ENCODE measurements around the gene KRTAP19-8.

Gene KRTAP19-8

DNA sequence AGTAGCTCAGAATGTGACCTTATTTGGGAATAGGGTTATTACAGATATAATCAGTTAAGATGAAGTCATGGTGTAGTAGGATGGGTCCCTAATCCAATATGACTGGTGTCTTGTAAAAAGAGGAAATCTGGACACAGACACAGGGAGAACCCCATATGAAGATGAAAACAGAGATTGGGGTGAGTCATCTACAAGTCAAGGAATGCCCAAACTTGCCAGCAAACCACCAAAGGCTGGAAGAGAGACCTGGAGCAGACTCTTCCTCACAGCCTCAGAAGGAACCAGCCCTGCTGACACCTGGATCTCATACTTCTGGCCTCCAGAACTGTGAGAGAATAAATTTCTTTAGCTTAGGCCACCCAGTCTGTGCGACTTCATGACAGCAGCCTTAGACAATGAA lies 29.9 kb downstream of the KRTAP19-8 start:
- Histone ChIP-seq H3K4me3 (ENCODE audit: low read length) (no peak overlapping the region), H3K9ac (ENCODE audit: low read length) (no peak overlapping the region), H3K9me3 (ENCODE audit: control insufficient read depth, low read length) (no peaks in the 10 kb centered on the region), H3K4me1 (ENCODE audit: control insufficient read depth, insufficient read depth, low read length) (no peaks in the 10 kb centered on the region), H3K27me3 (replicated peaks; ENCODE audit: control insufficient read depth, insufficient read depth, low read length) (no peaks in the 10 kb centered on the region), H3K36me3 (ENCODE audit: control insufficient read depth, insufficient read depth, low read length, severe bottlenecking) (no peaks in the 10 kb centered on the region)
- DNase-seq (ENCODE audit: low read depth), result no peak

DNA sequence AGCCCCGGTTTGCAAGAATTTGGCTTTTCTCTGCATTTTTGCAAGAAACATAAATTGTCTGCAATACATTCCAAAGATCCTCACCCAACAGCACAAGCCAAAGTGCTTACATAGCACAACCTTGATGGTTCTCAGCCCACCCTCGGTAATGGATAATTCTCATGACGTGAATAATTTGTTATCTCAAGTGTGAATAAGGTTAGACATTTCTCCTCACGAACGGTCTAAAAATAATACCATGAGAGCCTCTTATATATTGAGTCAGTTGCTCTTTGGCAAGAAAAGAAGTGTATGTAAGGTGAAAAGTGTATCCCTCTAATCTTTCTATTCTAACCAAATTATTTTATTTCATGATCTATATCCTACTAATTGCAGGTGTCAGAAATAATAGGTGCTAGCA lies 33.3 kb downstream of the KRTAP19-8 start:
- Histone ChIP-seq H3K4me3 (ENCODE audit: low read length) (no peak overlapping the region), H3K9ac (ENCODE audit: low read length) (no peak overlapping the region), H3K27me3 (replicated peaks; ENCODE audit: control insufficient read depth, insufficient read depth, low read length) (peaks cover 3% of the 10 kb centered on the region), H3K36me3 (ENCODE audit: control insufficient read depth, insufficient read depth, low read length, severe bottlenecking) (no peaks in the 10 kb centered on the region), H3K4me1 (ENCODE audit: control insufficient read depth, insufficient read depth, low read length) (no peaks in the 10 kb centered on the region), H3K9me3 (ENCODE audit: control insufficient read depth, low read length) (peaks cover 3% of the 10 kb centered on the region)
- no peak for DNase-seq (ENCODE audit: low read depth)

DNA sequence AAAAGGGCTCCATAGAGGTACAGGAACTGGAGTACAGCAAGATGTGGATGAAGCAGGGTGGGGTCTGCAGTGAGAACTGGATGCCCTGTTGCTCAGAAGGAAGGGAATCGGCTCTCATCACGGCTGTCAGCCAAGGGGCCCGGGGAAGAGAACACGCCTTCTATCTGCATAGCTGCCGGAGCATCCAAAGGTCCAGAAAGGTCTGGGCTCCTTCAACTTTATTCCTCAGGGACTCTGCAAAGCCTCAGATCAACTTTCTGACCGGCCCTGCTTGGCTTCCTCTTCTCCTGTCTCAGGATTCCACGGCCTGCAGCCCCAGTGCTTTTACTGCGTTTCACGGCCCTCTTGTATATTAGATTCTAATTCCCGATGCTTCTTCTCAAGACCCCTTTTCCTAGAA lies 34.8 kb downstream of the KRTAP19-8 start:
- Histone ChIP-seq H3K9me3 (ENCODE audit: control insufficient read depth, low read length) (peaks cover 3% of the 10 kb centered on the region), H3K9ac (ENCODE audit: low read length) (no peak overlapping the region), H3K4me1 (ENCODE audit: control insufficient read depth, insufficient read depth, low read length) (no peaks in the 10 kb centered on the region), H3K36me3 (ENCODE audit: control insufficient read depth, insufficient read depth, low read length, severe bottlenecking) (no peaks in the 10 kb centered on the region), H3K27me3 (replicated peaks; ENCODE audit: control insufficient read depth, insufficient read depth, low read length) (peaks cover 3% of the 10 kb centered on the region), H3K4me3 (ENCODE audit: low read length) (no peak overlapping the region)
- DNase-seq (ENCODE audit: low read depth), result no peak

DNA sequence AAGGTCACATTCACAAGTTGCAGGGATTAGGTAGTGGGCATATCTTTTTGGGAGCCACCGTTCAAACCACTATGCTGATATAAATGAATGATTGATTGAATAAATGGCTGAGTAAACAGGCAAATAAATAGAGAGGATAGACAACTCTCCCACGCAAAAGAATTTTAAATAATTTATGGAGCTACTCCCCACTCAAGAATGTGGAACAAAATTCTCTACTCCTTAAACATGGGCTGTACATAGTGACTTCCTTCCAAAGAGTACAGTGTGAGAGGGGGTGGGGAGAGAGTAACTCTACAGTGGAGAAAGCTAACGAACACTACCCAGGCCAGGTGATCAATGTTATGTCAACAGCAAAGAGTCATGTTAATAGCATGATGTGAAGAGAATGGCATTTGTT lies 40.7 kb downstream of the KRTAP19-8 start:
- DNase-seq (ENCODE audit: low read depth), result no peak
- Histone ChIP-seq H3K27me3 (replicated peaks; ENCODE audit: control insufficient read depth, insufficient read depth, low read length) (no peaks in the 10 kb centered on the region), H3K9ac (ENCODE audit: low read length) (no peak overlapping the region), H3K36me3 (ENCODE audit: control insufficient read depth, insufficient read depth, low read length, severe bottlenecking) (no peaks in the 10 kb centered on the region), H3K4me1 (ENCODE audit: control insufficient read depth, insufficient read depth, low read length) (no peaks in the 10 kb centered on the region), H3K9me3 (ENCODE audit: control insufficient read depth, low read length) (peaks cover 3% of the 10 kb centered on the region), H3K4me3 (ENCODE audit: low read length) (no peak overlapping the region)

DNA sequence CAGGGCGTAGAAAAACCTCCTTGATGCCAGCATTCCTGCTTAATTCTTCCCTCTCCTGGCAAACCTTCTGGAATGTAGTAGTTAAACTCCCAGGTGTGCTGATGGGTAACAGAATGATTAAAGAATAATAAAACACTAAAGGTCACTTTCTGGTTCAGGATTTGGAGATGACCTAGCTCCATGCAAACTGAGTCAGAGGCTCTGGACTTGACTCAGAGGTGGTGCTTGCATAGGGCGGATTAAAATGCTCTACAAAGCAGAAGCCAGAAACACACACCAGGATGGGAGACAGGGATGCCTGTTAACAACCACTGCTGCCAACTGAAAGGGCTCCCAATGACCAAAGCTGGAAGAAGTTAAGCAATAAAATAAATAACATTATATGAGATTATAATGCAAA lies 41.5 kb downstream of the KRTAP19-8 start:
- Histone ChIP-seq H3K27me3 (replicated peaks; ENCODE audit: control insufficient read depth, insufficient read depth, low read length) (no peaks in the 10 kb centered on the region), H3K9me3 (ENCODE audit: control insufficient read depth, low read length) (peaks cover under 1% of the 10 kb centered on the region), H3K36me3 (ENCODE audit: control insufficient read depth, insufficient read depth, low read length, severe bottlenecking) (no peaks in the 10 kb centered on the region), H3K4me3 (ENCODE audit: low read length) (no peak overlapping the region), H3K4me1 (ENCODE audit: control insufficient read depth, insufficient read depth, low read length) (no peaks in the 10 kb centered on the region), H3K9ac (ENCODE audit: low read length) (no peak overlapping the region)
- DNase-seq (ENCODE audit: low read depth), result no peak

DNA sequence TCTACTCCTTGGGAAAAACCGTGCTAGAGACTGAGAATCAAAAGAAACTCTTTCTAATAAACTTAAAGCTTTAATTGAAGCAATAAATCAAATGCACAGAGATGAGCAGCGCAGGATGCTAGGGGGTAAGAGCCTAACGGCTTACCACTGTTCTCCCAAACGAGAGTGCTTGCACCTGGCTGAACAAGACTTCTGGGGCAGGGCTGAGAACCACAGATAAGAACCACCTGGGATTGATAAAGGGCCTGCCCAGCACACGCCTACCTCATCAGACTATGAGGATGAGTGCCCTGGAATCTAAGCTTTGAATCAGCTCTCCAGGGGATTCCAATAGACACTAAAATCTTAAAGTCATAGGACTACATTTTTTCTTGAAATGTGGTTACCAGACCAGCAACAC lies 43.3 kb downstream of the KRTAP19-8 start:
- no peaks in the 10 kb centered on the region for H3K36me3 ChIP-seq (ENCODE audit: control insufficient read depth, insufficient read depth, low read length, severe bottlenecking)
- no peak overlapping the region for H3K9ac ChIP-seq (ENCODE audit: low read length)
- peaks cover 6% of the 10 kb centered on the region for H3K4me1 ChIP-seq (ENCODE audit: control insufficient read depth, insufficient read depth, low read length)
- DNase-seq (ENCODE audit: low read depth), result no peak
- no peaks in the 10 kb centered on the region for H3K27me3 ChIP-seq (replicated peaks; ENCODE audit: control insufficient read depth, insufficient read depth, low read length)
- no peak overlapping the region for H3K4me3 ChIP-seq (ENCODE audit: low read length)
- no peaks in the 10 kb centered on the region for H3K9me3 ChIP-seq (ENCODE audit: control insufficient read depth, low read length)

DNA sequence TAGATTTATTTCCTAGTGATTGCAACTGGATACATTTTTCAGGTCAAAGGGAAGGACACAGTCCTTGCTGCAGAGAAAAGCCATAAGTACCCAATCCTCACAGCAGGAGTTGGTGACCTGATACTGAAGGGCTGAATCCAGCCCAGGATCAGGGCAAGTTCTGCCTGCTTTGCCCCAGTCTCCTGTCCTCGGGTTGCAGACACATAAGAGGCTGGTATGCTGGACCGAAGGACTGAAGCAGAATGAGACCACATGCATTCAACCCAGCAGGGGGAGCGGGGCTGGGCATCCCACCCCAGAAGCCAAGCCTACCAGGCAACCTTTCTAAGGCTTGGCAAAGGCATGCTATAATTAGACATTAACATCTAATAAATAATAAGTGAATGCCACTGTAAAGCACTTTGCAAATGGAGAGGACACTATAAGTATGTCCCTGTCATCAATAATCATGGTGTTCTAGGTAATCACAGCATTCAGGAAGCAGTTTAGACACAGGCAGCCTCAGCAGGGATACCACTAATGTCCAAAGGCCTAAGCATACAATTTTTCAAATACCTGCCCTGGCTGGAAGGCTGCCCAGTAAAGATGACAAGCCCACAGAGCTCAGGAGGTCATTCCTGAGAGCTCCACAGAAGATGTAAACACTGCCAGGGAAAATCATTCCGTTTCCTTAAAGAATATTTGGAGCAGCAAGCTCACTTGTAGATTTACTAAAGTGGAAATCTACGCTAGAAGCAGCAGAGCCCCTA lies 47.6 kb downstream of the KRTAP19-8 start:
- Histone ChIP-seq H3K9me3 (ENCODE audit: control insufficient read depth, low read length) (no peaks in the 10 kb centered on the region), H3K36me3 (ENCODE audit: control insufficient read depth, insufficient read depth, low read length, severe bottlenecking) (no peaks in the 10 kb centered on the region), H3K4me3 (ENCODE audit: low read length) (no peak overlapping the region), H3K27me3 (replicated peaks; ENCODE audit: control insufficient read depth, insufficient read depth, low read length) (no peaks in the 10 kb centered on the region), H3K4me1 (ENCODE audit: control insufficient read depth, insufficient read depth, low read length) (peaks cover 19% of the 10 kb centered on the region), H3K9ac (ENCODE audit: low read length) (no peak overlapping the region)
- DNase-seq (ENCODE audit: low read depth), result no peak

DNA sequence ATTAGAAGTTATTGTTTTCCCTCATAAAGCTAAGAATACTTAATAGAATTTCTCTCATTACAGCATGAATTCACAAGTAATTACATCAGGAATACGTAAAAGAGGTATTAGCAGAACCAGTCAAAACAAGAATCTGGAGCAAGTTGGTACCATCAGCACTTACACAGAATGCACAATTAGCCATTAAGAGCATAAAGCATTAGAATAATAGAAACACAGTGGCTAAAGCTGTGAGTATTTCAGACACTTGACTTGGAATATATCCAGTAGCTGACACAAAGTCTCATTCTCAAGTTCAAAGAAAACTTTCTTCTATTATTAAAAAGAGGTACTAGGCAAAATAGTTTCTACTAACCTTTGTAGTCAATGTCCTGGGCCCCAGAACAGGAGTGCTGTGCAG lies 49.6 kb downstream of the KRTAP19-8 start:
- Histone ChIP-seq H3K9me3 (ENCODE audit: control insufficient read depth, low read length) (no peaks in the 10 kb centered on the region), H3K4me3 (ENCODE audit: low read length) (no peak overlapping the region), H3K27me3 (replicated peaks; ENCODE audit: control insufficient read depth, insufficient read depth, low read length) (no peaks in the 10 kb centered on the region), H3K36me3 (ENCODE audit: control insufficient read depth, insufficient read depth, low read length, severe bottlenecking) (no peaks in the 10 kb centered on the region), H3K9ac (ENCODE audit: low read length) (no peak overlapping the region), H3K4me1 (ENCODE audit: control insufficient read depth, insufficient read depth, low read length) (peaks cover 22% of the 10 kb centered on the region)
- DNase-seq (ENCODE audit: low read depth), result no peak
